Umbilical cord (tissue), 2 donors: ENCODE data around the gene NLN. TPM values are rescaled to one million over a fixed set of nuclear protein-coding genes. Genes with fewer than 3 reads are reported as not detected.
"Not testable (repeated sequence)": the region's sequence is repeated elsewhere in the genome, so short reads cannot be mapped to it uniquely, and the experiment has no call there.

ENCODE experiments used
- DNase-seq: peaks from one replicate; pipeline ENCODE4 v3.0.0-alpha.2; 2015; ENCODE audit warnings: low spot score
- total RNA-seq: library from RNA; depleted of rRNA; stranded (reverse); fragments of >200 nt; gene quantifications from one replicate; pipeline ENCODE4 v1.2.3, GENCODE V29; 2014; ENCODE audit warnings: low replicate concordance; ENCODE audit not compliant: insufficient read depth

Gene NLN
- 10.4 TPM for total RNA-seq

DNA sequence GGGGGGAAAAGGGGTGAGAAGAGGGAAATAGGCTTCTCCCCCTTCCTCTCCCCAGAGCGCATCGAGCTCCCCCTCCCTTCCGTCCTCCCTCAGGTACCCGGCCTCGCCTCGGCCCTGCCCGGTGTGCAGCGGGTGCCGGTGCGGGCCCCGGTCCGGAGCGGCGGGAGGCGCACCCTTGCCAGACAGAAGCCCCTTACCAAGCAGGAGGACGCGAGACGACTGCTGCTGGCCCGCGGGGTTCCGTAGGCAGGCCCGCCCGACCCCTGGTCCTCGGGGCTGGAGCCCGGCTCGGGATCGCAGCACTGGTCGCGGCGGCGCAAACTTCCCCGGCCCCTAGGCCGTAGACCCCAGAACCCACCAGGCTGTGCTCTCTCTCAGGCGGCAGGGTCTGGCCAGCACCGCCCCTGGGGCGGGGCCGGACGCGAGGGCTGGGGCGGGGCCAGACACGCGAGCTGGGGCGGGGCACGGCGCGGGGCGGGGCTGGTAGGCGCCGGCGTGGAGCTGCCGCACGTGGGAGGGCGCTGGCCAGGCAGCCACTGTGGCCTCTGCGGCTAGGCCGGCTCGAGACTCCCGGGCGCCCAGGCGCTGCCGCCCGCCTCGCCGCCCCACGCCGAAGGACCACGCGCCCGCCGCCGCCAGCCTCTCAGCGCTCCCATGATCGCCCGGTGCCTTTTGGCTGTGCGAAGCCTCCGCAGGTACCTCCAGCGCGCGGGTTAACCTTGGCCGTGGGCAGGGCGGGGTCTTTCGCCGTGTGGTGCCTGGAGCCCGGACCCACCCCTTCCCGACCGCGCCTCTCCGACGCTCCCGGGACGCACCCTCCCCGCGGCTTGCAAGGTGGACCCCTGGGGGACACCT lies at the start of gene NLN, which contains the start of gene SGTB:
Gene NLN, plus strand, starts transcription at position 486 of the 855 bp plus-strand sequence. Its CDS starts 169 bp downstream, at position 655.
Gene SGTB, minus strand, starts transcription at position 390 of the 855 bp plus-strand sequence. CDS start 1,302 bp downstream, outside the sequence.
- peak; percentile 87 for DNase-seq

GRCh38 chr5:65672796-65673195 lies 49.2 kb upstream of the NLN start:
- peak; percentile 52 for DNase-seq

DNA sequence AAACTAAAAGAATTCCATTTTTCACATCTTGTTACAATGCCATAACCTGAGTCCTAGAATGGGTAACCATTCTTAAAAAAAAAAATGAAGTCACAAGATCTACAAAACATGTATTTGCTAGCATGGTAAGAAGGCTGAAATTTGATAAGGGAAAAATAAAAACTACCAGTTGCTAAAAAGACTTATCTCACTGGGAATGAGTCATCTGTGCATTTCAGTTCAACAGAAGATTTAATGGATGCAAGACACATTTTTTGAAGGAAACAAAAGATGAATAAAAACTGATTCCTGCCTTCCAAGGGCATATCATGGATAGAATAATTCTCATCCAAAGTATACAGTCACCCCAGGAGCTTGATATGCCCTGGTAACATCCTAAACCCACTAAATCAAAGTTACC lies 47.3 kb upstream of the NLN start:
- DNase-seq, result peak; percentile 3

- DNase-seq, result not testable (repeated sequence)
Measured at GRCh38 chr5:65676056-65676455, 45.9 kb upstream of the NLN start.

GRCh38 chr5:65682148-65682547 lies 39.9 kb upstream of the NLN start:
- no peak for DNase-seq

GRCh38 chr5:65693121-65693520 lies 28.9 kb upstream of the NLN start:
- DNase-seq, result no peak

GRCh38 chr5:65695162-65695755 lies 26.7 kb upstream of the NLN start:
- DNase-seq, result peak; percentile 18

GRCh38 chr5:65695896-65696295 lies 26.1 kb upstream of the NLN start:
- DNase-seq, result no peak

GRCh38 chr5:65696892-65697291 lies 25.1 kb upstream of the NLN start:
- DNase-seq, result no peak

GRCh38 chr5:65699338-65699737 lies 22.7 kb upstream of the NLN start:
- no peak for DNase-seq

DNA sequence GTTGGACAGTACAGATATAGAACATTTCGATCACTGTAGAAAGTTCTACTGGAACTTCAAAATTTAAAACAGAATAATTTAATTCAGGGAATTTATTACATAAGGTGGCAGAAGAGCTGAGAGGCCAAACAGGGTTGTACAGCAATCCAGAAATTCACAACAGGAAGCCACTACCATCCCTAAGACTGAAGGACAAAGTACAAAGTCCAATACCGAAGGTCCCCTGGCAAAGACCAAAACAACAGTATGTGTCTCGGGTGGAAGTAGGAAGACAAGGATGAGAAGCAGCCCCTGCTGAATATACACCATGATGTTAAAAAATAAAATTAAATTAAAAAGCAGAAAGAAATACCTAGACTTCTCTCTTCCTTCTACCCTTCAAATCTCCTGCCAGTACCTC lies 20.0 kb upstream of the NLN start:
- no peak for DNase-seq

GRCh38 chr5:65704621-65705239 lies 17.3 kb upstream of the NLN start:
- peak; percentile 85 for DNase-seq

- DNase-seq, result peak; percentile 10
Measured at GRCh38 chr5:65707663-65708062, 14.3 kb upstream of the NLN start.

DNA sequence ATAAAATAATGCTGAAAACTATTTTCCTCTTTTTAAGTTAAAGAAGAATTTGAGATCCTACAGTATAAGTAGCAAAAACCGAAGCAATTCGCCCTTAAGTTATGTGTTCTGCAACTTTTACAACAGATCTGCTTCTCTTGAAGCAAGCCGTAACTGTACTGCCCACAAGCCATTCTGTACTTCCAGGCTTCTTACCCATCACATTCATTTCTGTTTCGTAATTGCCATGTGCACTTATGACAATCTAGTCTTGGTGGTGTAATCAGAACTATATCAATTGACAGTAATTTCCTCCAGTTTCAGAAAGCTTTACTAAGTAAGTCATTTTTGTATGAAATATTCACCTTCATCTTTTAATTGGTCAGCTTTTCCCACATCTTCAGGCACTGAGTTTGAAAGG lies 13.9 kb upstream of the NLN start:
- peak; percentile 20 for DNase-seq

DNA sequence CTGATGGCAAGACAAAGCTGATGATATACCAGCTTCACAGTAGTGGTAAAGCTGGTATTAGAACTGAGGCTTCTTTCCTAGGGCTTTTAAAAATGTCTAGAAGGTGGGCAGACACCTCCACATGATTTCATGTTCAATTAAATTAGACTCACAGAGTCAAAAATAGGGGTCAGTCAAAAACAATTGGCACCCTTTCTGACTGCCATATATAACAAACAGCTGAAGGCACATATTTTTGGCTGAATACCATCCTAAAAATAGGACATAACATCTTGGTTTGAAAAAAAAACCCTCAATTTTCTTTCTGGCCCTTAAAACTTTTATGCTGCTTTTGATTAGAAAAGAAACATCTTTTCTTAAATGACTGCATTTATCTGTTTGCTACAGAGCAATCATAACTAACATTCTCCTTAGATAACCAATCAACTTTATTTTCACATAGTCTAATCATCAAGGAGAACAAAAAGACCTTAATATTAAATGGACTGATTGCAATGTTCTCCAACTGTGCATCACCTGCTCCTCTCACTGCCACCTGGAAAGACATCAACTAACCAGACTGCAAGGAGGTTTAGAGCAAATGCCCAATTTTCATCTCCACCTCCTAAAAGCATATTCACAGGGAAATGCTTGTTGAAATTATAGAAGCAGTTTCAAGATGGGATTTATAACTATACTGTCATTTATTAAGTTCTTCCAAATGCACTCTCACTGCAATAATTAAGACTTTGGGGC lies 3.3 kb upstream of the NLN start:
- no peak for DNase-seq

- DNase-seq, result peak; percentile 76
Measured at GRCh38 chr5:65721050-65721719, 820 bp upstream of the NLN start.

- DNase-seq, result peak; percentile 52
Measured at GRCh38 chr5:65722575-65723403, 784 bp downstream of the NLN start.

DNA sequence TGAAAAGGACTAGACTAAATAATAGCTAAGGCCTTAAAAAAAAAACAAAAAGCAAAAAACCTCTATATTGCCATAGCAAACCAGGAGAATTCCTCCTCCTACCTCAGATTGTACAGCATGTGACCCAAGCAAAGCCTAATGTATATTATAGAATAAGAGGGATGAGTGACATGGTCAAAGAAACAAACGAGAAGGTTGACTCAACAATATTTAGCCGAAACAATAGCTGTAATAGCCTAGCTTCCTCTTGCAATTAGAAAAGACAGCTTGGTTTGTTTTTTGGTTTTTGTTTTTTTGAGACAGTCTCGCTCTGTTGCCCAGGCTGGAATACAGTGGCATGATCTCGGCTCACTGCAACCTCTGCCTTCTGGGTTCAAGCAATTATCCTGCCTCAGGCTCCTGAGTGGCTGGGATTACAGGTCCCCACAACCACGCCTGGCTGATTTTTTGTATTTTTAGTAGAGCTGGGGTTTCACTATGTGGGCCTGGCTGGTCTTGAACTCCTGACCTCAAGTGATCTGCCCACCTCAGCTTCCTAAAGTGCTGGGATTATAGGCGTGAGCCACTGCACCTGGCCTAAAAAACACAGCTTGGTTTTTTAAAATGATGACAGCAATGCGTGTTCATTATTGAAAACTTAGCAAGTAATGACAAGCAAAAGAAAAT lies 5.6 kb downstream of the NLN start:
- DNase-seq, result no peak

GRCh38 chr5:65728218-65728617 lies 6.2 kb downstream of the NLN start:
- no peak for DNase-seq

DNA sequence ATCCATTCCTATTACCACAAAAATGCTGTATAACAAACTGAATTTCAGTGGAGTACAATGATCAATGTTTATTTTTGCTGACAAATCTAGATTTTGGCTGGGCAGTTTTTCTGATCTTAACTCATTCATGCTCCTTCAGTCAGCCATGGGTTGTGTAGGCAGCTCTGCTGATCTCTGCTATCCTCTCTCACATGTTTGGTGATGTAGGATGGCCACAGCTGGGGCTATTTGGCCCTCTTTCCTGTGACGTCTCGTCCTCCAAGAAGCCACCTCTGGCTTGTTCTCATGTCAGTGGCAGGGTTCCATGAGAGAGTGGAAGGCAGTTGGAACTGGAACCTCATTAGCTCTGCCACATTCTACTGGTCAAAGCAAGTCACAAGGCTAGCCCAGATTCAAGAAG lies 8.9 kb downstream of the NLN start:
- no peak for DNase-seq
